ENCODE measurements around the gene CFAP100.

CFAP100 gene

DNA sequence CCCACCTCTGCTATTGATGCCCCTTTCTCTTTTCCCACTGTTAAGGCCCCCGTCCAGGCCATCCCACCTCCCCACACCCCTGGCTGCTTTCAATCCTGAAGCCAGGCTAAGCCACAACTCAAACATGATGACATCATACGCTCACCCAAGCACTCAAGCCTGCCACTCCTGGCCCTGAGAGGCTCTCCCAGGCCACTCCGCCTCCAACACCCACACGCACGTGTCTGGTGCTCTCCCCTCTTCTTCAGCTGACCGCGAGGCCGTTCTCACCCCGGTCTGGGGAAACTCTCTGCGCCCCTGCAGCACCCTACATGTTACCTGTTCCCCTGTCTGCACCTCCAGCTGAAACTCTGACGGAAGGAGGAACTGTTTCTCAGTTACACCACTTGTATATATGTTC lies 74.8 kb downstream of the CFAP100 start:
- intact Hi-C loops (cut with DNase I): no loop called here
- peak in 1 of 10 donors; percentile 34 for DNase-seq

DNA sequence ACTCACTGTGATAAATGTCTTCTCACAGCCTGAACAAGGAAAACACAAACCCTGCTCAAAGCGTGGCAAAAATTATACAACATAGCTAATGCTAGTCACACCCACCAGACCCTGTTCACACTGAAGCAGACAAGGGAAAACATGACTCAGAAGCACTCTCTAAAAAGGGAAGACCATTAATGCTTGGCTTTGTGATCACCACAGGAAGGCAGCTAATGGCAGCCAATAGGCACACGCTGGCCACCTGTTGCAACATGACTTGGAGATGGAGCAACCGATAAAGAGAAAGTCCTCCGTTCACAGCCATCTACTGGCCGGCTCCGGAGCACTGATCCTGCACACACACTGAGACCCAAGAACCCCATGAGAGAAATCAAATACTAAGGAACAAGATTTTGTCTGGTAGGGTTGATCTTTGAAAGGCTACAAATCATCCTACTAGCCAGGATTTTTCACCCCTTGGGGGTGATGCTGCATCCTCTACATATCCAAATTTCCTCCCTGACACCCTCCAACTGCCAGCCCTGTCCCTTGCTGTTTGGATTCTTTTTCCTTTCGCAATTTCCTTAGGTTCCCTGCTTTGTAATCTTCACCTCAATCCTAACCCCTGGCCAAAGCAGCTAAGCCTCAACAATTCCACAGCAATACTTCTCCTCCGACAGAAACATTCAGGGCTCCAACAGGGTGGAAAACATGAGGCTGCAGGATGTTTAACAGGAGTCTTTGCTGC lies 77.7 kb downstream of the CFAP100 start:
- peak in 7 of 10 donors; percentile 37 to 92 (median 63) for DNase-seq
- intact Hi-C loops (cut with DNase I): loop anchor here (10.0 kb wide), 2 partner anchors 78 to 208 kb away; partner anchors contain the start of gene CFAP100

DNA sequence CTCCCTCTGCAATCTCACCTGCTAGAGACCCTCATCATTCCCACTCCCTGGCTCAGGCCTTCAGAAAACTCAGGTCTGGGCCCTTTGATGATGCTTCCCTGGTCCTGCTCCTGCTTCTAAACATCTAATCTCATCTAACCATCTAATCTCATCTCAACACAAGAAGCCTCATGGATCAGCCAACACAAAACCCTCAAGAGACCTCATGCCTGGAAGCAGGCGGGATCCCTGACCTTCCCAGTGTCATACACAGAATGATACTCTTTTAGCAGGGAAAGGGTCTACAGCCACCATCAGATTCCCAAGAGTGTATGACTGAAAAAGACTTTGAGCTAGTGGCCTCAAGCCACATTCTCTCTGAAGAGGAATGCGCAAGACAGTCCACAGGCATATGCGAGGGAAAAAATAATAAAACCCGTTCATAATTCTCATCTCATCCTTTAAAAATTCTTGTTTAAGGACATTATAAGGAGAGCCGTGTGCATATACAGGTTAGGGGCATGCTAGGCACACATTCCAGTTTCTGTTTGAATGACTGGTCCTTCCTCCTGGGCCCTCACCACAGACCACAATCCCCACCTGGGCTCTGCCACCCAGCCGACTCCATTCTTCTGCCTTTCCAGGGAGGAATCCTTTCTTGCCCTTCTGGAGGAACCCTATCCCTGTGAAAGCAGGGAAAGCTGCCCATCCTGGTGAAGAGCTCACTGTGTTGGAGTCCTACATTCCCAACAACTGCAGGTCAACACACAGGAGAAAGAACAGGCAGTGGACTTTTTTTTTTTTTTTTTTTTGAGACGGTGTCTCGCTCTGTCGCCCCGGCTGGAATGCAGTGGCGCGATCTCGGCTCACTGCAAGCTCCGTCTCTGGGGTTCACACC lies 78.8 kb downstream of the CFAP100 start:
- intact Hi-C loops (cut with DNase I): loop anchor here (10.0 kb wide), 2 partner anchors 79 to 209 kb away; partner anchors contain the start of gene CFAP100
- peak in 1 of 10 donors; percentile 28 for DNase-seq

DNA sequence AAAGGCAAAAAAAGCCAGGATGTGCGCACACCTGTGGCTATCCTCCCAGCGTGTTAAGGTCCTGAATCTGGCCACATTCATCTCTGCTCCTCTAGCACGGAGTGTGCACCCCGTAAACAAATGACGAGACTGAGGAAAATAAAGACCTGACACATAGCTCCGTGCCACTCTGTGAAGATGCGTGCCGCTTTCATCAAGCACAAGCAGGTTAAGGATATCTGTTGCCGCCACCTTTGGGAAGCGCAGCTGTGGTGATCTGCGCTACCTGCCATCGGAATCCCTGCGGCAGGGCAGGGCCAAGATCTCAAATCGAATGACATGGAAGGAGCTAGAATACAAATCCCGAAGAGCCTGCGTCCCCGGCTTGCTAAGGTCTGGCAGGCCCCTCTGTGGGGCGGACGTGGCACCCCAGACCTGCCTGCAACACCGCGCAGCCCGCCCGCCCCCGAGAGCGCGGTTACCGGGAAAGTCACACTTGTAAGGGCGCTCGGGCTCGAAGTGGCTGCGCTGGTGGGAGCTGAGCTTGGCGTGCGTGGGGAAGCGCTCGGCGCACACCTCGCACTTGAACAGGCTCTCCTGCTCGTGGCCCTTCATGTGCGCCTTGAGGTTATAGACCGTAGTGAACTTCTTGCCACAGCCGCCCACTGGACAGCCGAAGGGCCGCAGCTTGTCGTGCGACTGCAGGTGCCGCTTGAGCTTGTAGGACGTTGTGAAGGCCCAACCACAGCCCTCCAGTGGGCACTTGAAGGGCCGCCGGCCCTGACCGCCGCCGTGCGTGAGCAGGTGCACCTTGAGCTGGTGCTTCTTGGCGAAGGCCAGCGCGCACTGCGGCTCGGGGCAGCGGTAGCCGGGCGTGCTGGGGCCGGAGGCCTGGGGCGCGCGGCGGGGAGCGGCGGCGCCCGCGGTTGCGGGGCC lies 80.0 kb downstream of the CFAP100 start:
- DNase-seq: peak in 4 of 10 donors; percentile 24 to 84 (median 78)
- intact Hi-C loops (cut with DNase I): loop anchor here (1.0 to 10.0 kb wide), 3 partner anchors 80 to 210 kb away; partner anchors contain the start of genes CFAP100 and KLF15

DNA sequence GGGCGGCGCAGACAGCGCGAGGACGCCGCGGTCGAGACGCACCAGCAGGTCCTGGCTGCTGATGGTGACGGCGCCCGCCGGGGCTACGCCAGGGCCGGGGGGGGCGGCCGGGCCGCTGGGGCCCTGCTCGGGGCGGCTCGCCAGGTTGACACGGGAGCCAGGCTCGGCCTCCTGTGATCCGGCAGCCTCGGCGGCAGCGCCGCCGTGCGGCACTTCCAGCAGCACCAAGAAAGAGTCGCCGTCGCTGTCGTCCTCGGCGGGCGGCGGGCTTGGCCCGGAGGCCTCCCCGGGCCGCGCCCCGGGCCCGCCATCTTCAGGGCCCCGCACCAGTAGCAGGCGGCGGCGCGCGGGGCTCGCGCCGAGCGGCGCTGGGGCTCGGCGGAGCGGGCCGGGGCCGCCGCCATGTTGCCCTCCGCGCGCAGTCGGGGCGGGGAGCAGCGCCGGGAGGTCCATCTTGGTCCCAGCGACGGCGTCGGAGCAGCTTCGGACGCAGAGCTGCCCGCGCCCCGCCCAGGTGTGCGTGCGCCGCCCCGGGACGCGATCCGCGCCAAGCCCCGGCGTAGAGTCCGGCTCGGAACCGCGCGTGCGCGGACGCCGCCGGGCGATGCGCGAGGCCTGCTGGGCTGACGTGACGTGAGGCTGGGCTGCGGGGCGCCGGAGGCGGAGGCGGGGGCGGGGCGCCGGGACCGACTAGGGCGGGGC lies 80.9 kb downstream of the CFAP100 start, which contains the start of gene ZXDC:
Gene ZXDC, minus strand, starts transcription at position 479 of the 702 bp plus-strand sequence. Its CDS starts 26 bp downstream, at position 453.
- DNase-seq: peak; percentile 86 to 99 (median 92)
- intact Hi-C loops (cut with DNase I): loop anchor here (1.0 to 10.0 kb wide), 3 partner anchors 81 to 211 kb away; partner anchors contain the start of genes CFAP100 and KLF15

DNA sequence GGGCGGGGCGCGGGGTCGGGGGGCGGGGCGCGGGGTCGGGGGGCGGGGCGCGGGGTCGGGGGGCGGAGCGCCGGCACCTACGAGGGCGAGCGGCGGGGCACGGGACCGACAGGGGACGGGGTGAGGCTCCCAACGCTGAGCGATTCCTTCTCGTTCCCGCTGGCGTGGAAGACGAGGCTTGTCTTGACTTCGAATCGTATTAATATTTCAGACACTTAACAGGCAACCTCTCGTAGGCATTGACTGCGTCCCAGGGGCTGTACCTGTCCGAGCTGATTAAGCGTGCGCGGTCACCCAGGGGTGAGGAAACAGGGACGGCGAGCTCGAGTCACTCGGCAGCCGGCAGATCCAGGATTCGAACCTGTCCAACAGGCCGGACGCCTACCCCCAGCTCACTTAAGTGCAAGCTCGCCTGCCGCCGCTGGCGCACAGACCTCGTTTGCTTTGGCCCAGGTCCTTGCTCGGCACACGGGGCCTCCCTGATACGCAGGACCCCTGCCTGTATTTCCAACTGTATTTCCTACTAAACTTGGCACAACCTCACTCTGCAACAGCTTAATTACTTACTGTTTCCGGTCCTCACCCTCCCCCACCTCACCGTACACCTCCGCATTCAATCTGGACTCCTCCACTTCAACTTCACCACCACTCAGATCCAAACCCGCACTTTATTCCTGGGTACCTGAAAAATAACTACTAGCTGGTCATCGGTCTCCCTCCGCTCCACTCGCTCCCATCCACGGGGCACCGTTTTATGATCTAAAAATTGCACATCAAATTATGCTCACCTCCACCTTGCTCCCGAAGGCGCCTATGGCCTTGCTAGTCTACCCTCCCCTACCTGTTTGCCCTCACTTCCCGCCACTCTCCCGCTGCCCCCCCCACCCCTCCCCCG lies 81.7 kb downstream of the CFAP100 start:
- intact Hi-C loops (cut with DNase I): loop anchor here (10.0 kb wide), 2 partner anchors 82 to 212 kb away; partner anchors contain the start of gene CFAP100
- peak in 7 of 10 donors; percentile 21 to 91 (median 41) for DNase-seq

DNA sequence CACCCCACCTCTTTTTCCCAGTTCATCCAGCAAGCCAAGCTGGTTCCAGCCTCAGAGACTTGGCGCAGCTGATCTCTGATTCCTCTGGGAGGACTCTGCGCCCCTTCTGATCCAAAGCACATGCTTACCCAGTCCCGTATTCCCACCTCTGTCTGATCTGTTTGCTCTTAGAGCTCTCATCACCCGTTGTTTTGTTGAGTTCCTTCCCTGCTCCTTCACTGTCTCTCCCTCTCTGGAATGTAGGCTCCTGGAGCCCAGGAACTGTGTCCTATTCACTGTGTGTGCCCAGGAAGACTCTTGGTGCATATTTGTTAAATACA lies 82.3 kb downstream of the CFAP100 start:
- peak in 1 of 10 donors; percentile 27 for DNase-seq
- intact Hi-C loops (cut with DNase I): loop anchor here (10.0 kb wide), 2 partner anchors 82 to 212 kb away; partner anchors contain the start of gene CFAP100

DNA sequence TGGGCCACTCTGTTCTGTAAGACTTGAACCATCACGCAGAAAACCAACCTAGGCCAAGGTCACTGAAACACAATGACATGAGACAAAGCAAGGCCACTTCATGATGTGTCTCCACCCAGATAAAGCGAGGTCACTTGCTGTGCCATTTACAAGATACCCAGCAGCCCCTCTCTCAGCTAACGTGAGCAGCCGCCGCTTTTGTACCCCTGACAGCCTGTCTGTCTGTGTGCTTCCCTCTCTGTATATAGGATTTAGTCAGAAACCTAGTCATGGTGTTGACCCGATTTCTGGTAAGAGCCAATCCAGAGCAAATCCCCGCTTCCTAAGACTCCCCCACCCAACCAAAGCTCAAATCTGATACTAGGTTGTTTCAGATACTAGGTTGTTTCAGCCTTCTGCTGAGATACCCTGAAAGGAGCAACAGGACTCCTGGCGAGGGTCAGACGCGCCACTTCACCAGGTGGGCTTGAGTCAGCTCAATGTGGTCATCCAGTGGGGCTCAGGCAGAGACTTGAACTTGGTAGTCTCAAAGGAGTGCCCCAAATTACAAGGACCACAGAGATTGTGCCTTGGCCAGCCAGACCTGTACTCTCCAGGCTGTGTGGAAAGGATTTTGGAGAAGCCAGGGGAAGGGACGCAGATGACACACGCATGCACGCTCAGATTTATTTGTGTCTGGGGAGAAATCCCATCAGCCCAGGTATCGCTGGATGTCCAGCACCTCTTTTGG lies 84.0 kb downstream of the CFAP100 start:
- intact Hi-C loops (cut with DNase I): loop anchor here (10.0 kb wide), 2 partner anchors 84 to 214 kb away; partner anchors contain the start of gene CFAP100
- DNase-seq: peak in 3 of 10 donors; percentile 27 to 55 (median 39)

DNA sequence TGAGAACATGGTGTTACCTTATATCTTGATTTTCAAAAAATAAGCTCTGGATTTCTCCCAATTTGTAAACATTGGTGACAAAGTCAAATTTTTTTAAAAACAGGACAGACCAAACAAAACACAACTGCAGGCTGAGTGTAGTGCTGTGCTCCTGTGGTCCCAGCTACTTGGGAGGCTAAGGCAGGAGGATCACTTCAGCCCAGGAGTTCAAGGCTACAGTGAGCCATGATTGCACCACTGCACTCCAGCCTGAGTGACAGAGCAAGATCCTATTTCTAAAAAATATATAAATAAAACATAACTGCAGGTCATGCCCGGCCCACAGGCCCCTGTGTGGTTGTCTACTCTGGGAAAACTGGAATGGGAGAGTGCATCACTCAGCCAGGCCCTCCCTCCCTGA lies 84.9 kb downstream of the CFAP100 start:
- peak in 1 of 10 donors; percentile 47 for DNase-seq
- intact Hi-C loops (cut with DNase I): loop anchor here (10.0 kb wide), 2 partner anchors 85 to 215 kb away; partner anchors contain the start of gene CFAP100

DNA sequence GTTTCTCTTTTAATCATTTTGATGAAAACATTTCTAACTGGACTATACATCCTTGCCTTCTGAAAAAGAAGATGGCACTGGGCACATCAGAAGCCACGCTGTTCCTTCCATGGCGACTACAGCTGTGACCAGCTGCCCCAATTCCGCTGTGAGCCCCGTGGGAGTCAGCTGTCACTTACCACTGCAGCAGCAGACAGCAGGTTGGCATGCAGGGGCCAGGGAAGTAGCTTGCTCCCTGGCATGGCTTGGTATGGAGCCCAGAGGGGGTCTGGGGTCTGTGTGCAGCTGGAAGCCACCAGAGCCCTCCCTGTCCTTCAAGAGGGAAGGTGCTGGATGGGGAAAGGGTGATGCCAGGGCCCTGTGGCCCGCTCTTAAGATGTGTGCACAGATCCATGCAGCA lies 85.5 kb downstream of the CFAP100 start:
- intact Hi-C loops (cut with DNase I): no loop called here
- DNase-seq: peak in 3 of 10 donors; percentile 19 to 33 (median 31)

DNA sequence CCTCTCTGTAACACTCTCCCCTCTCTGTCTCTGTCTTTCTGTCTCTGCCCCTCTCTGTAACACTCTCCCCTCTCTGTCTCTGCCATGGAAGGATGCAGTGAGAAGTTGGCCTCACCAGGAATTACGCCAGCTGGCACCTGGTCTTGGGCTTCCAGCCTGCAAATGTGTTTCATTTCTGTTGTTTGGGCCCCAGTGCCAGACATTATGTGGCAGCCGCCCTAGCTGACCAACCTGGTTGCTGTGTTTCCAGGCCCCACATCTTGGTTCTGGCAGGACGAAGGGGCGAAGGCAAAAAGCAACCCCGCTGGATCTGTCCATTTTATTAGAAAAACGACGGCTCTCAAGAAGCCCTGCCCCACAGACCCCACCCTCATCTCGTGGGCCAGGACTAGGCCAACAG lies 86.2 kb downstream of the CFAP100 start:
- peak in 5 of 10 donors; percentile 25 to 78 (median 74) for DNase-seq
- intact Hi-C loops (cut with DNase I): no loop called here

DNA sequence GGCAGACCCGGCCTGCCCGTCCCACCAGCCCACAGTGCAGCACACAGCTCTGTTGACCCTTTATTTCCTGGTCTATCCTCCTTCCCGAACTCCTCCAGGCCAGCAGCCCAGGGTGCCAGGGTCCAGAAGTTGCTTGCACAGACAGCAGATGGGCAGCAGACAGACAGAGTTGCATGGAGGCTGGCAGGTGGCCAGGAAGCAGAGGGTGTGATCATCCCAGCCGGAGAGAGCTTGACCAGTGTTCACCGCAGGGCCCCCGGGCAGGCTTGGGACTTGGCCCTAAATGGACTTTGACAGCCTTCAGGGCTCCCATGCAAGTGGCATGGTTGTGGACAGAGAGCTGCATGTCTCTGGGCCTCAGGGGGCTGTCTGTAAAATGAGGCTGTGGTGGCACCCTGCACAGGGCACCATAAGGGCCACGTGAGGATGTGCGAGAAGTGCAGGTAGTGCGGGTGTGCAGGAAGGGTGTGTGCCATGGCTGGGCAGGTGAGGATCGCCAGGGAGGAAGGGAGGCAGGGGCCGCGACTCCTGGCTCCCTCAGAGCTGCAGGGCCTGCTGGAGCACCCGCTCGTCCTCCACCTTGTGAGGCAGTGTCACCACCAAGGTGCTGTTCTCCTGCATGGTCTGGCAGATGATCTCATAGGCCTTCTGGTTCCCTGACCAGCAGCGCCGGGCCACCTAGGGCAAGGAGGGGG lies 87.2 kb downstream of the CFAP100 start:
- intact Hi-C loops (cut with DNase I): no loop called here
- peak in 4 of 10 donors; percentile 22 to 89 (median 74) for DNase-seq

DNA sequence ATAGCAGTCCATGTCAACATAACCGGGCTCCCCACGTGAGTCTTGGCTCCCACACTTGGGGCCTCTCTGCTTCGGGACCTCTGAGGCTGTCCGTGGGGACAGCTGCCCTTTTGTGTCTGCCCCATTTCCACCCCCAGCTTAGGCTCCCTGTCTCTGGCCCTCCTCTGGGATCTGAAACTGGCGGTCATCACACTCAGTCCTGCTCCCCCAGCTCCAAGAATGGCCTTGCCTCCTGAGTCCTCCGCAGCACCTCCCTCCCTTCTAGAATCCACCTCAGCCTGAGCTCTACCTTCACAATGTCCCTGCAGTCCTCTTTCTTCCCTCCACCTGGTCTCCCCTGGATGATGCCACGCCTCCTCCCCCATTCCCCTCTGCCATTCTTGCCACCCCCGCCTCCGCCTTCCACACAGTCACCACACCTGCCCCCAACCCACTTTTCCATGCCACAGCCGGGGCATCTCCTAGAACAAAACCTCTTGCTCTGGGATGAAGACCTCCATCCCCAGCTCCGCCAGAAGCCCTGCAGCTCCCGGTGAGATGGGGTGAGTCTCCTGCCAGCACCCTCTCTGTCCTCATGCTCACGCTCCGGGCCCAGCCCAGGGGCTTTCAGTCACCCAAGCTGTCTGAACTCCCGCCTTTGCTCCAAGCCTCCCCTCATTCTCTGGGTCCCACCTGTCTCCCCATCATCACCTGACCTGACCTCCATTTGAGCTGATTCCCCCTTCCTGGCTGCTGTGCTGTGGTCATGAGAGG lies 88.0 kb downstream of the CFAP100 start:
- DNase-seq: peak in 3 of 10 donors; percentile 14 to 66 (median 47)
- intact Hi-C loops (cut with DNase I): no loop called here

DNA sequence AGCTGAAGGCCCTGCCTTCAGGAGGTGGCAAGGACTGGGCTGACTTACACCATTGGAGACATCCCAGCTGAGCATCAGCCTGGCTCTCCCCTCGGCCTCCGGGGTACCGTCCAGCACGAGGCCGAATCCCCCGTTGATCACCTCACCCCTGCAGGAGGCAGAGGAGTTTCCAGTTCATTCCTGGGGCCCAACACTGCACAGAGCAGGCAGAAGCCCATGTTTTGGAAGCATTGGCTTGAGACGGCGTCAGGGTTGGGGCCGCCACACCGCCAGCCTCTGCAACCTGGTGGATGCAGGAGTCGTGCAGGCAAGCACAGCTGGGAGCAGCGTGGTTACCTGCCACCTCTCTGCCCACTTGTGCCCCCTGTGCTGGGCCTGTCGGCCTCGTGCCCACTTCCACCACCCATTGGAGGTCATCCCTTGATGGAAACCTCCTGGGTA lies 88.6 kb downstream of the CFAP100 start:
- intact Hi-C loops (cut with DNase I): no loop called here
- DNase-seq: peak in 3 of 10 donors; percentile 27 to 73 (median 64)

DNA sequence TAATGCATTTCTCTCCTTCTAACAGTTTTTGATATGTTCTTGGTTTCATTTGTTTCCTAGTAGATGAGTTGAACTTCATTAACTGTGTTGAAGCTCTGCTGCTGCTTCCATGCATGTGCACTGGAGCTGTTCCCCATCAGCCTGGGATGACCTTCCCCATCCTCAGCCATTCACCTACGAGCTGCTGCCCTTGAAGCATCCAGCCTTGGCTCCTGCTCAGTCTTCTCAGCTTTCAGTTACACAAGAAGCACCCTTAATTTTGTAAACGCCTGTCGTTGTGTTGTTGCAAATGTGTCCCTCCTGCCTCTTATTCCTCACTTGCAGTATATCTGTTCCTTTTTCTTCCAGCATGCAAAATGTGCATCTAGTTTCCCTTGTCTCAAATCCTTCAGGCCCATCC lies 89.4 kb downstream of the CFAP100 start:
- intact Hi-C loops (cut with DNase I): no loop called here
- peak in 1 of 10 donors; percentile 17 for DNase-seq

DNA sequence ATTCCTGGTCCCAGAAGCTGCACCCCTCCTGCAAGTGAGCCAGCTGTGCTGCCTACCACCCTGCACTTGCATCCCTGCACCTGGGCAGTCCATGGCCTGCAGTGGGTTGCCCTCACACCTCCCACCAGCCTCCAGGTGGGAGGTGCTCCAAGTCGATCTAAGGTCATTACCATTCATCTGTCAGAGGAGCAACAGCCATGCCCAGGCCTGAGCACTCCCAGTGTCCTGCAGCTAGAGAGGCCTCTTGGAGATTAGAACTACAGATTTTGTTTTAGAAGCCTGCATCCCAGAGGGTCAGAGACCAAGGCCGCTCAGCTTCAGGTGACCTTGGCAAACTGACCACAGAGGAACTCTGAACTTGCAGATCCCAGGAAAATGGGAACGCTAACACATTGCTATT lies 90.0 kb downstream of the CFAP100 start:
- intact Hi-C loops (cut with DNase I): no loop called here
- DNase-seq: peak in 3 of 10 donors; percentile 21 to 60 (median 24)

Data from posterior cingulate gyrus (tissue), 11 donors.